WI38 (cell line): ENCODE results near the gene KCNQ1OT1.

Experiments
- H3K4me3 ChIP-seq: 2 replicates; pipeline ENCODE4 v1.5.1; 2011; ENCODE audit warnings: low read depth, mild to moderate bottlenecking, control low read depth, low read length
- CTCF ChIP-seq: IDR thresholded peaks from 2 replicates; pipeline ENCODE4 v1.5.1; 2012; ENCODE audit warnings: low read depth, mild to moderate bottlenecking, control low read depth, low read length

The KCNQ1OT1 gene

GRCh38 chr11:2716376-2717095 is 16.7 kb upstream of the KCNQ1OT1 start:
- TF ChIP-seq CTCF = no peak

GRCh38 chr11:2715716-2716350 is 16.0 kb upstream of the KCNQ1OT1 start:
- no peak for TF ChIP-seq CTCF
- H3K4me3 ChIP-seq = no peak overlapping the region

More at GRCh38 chr11:2716376-2717095, 16.7 kb upstream of the KCNQ1OT1 start:
- H3K4me3 ChIP-seq = no peak overlapping the region

- no peak overlapping the region for H3K4me3 ChIP-seq
- no peak for TF ChIP-seq CTCF
Measured at GRCh38 chr11:2714871-2715270, 15.1 kb upstream of the KCNQ1OT1 start.

- TF ChIP-seq CTCF = no peak
- no peak overlapping the region for H3K4me3 ChIP-seq
Measured at GRCh38 chr11:2714463-2714800, 14.6 kb upstream of the KCNQ1OT1 start.

- no peak for TF ChIP-seq CTCF
- no peak overlapping the region for H3K4me3 ChIP-seq
Measured at GRCh38 chr11:2713661-2714462, 14.1 kb upstream of the KCNQ1OT1 start.

- TF ChIP-seq CTCF = no peak
Measured at GRCh38 chr11:2713094-2713493, 13.3 kb upstream of the KCNQ1OT1 start.

GRCh38 chr11:2711161-2711560 is 11.4 kb upstream of the KCNQ1OT1 start:
- no peak for TF ChIP-seq CTCF
- no peak overlapping the region for H3K4me3 ChIP-seq

More at GRCh38 chr11:2713094-2713493, 13.3 kb upstream of the KCNQ1OT1 start:
- H3K4me3 ChIP-seq = no peak overlapping the region
